B cell (primary cell): ENCODE results near the gene TLE3. TPM values are rescaled to one million over a fixed set of nuclear protein-coding genes. Genes with fewer than 3 reads are reported as not detected.
A peak's percentile ranks its signal among the peaks of the same experiment; 100 is the strongest.

Experiments
- ATAC-seq: fragments of 200-7000 bp; cut with Tn5 transposase; one replicate; pipeline ENCODE4 v1.10.0; 2021; ENCODE audit warnings: low read depth, mild to moderate bottlenecking, moderate number of reproducible peaks, moderate library complexity
- CTCF ChIA-PET: fragments of 350-600 bp; sonication (Branson Sonifier 250); formaldehyde crosslinking; loops from one replicate; lab custom pipeline; 2021; ENCODE audit warnings: antibody characterized with exemption, inconsistent platforms; lab: Charles Lee
- POLR2A ChIA-PET: fragments of 350-600 bp; sonication (Branson Sonifier 250); formaldehyde crosslinking; loops from one replicate; lab custom pipeline; 2021; ENCODE audit warnings: antibody characterized with exemption; lab: Charles Lee
- DNase-seq: peaks from one replicate; pipeline ENCODE4 v3.0.0; 2013
- H2AFZ ChIP-seq: 2 replicates; pipeline ENCODE4 v1.6.1; 2012; ENCODE audit warnings: mild to moderate bottlenecking, low read depth, low read length; ENCODE audit not compliant: insufficient read depth, poor library complexity, severe bottlenecking
- H3K27ac ChIP-seq, 2 donors: 1 replicate in 1 of 2; 2 replicates in 1 of 2; pipeline ENCODE4 v1.5.1; 2012 to 2013; ENCODE audit warnings: low read length in 2 of 2, mild to moderate bottlenecking in 2 of 2, moderate library complexity in 1 of 2
- H3K27me3 ChIP-seq, 4 experiments: fragments of 200-600 bp in 1 of 4; sonication (generic) in 1 of 4; replicated peaks in 1 of 4; 1 replicate in 2 of 4; 2 replicates in 2 of 4; pipeline versions ENCODE4 v1.6.1 to v1.7.0; 2013 to 2016; ENCODE audit warnings: low read length in 3 of 4, mild to moderate bottlenecking in 2 of 4, mixed read lengths in 1 of 4, moderate library complexity in 1 of 4; ENCODE audit not compliant: insufficient read depth in 4 of 4, control insufficient read depth in 3 of 4; ENCODE audit errors: control extremely low read depth in 1 of 4
- H3K36me3 ChIP-seq, 2 experiments: replicated peaks in 1 of 2; 1 replicate in 1 of 2; 2 replicates in 1 of 2; pipeline versions ENCODE4 v1.6.1 to v1.7.1; 2013; ENCODE audit warnings: low read length in 1 of 2; ENCODE audit not compliant: insufficient read depth in 2 of 2, control insufficient read depth in 1 of 2; ENCODE audit errors: control extremely low read depth in 1 of 2, extremely low read depth in 1 of 2
- H3K4me1 ChIP-seq, 2 donors: fragments of 200-600 bp in 1 of 2; sonication (generic) in 1 of 2; 1 replicate in 1 of 2; 2 replicates in 1 of 2; pipeline versions ENCODE4 v1.5.1 to v1.6.1; 2013 to 2017; ENCODE audit warnings: low read length in 2 of 2; ENCODE audit not compliant: control insufficient read depth in 2 of 2, insufficient read depth in 2 of 2
- H3K4me2 ChIP-seq: replicated peaks from 2 replicates; pipeline ENCODE3; 2012; ENCODE audit warnings: mild to moderate bottlenecking, low read depth, low read length; ENCODE audit not compliant: poor library complexity, severe bottlenecking
- H3K4me3 ChIP-seq, 5 experiments: fragments of 200-600 bp in 1 of 5; sonication (generic) in 1 of 5; 1 replicate in 3 of 5; 2 replicates in 2 of 5; pipeline versions ENCODE4 v1.5.1 to v1.7.0; 2011 to 2016; ENCODE audit warnings: low read length in 4 of 5, mild to moderate bottlenecking in 4 of 5, low read depth in 2 of 5, control low read depth in 1 of 5, moderate library complexity in 1 of 5; ENCODE audit not compliant: insufficient read depth in 1 of 5; ENCODE audit errors: control extremely low read depth in 1 of 5, extremely low read depth in 1 of 5
- H3K79me2 ChIP-seq: fragments of 200-600 bp; sonication (generic); one replicate; pipeline ENCODE4 v1.6.0; 2016; ENCODE audit warnings: low read length; ENCODE audit not compliant: control insufficient read depth, insufficient read depth
- H3K9ac ChIP-seq: fragments of 200-600 bp; sonication (generic); 2 replicates; pipeline ENCODE4 v1.6.1; 2017; ENCODE audit warnings: mild to moderate bottlenecking, low read length, moderate library complexity
- H3K9me3 ChIP-seq, 3 donors: one replicate each; pipeline versions ENCODE4 v1.6.1 to v1.7.1; 2013; ENCODE audit warnings: low read length in 2 of 3; ENCODE audit not compliant: control insufficient read depth in 2 of 3, insufficient read depth in 1 of 3; ENCODE audit errors: control extremely low read depth in 1 of 3
- H4K20me1 ChIP-seq: 2 replicates; pipeline ENCODE4 v1.6.0; 2012; ENCODE audit warnings: mild to moderate bottlenecking, low read length; ENCODE audit not compliant: insufficient read depth, control insufficient read depth, poor library complexity, severe bottlenecking
- H3K27ac Mint-ChIP-seq: one replicate; pipeline ENCODE4 v1.8.0; 2021; ENCODE audit warnings: mixed read lengths
- H3K27me3 Mint-ChIP-seq: one replicate; pipeline ENCODE4 v1.8.0; 2021; ENCODE audit warnings: mixed read lengths
- H3K4me1 Mint-ChIP-seq: one replicate; pipeline ENCODE4 v1.8.0; 2021; ENCODE audit warnings: mixed read lengths
- H3K4me3 Mint-ChIP-seq: one replicate; pipeline ENCODE4 v1.8.0; 2021; ENCODE audit warnings: mixed read lengths
- H3K9me3 Mint-ChIP-seq: one replicate; pipeline ENCODE4 v1.8.0; 2022; ENCODE audit warnings: mixed read lengths; ENCODE audit not compliant: insufficient read depth
- CTCF ChIP-seq: fragments of 200-600 bp; IDR thresholded peaks from one replicate; pipeline ENCODE4 v1.8.0; 2022; ENCODE audit warnings: antibody characterized with exemption, mild to moderate bottlenecking
- EZH2 ChIP-seq: IDR thresholded peaks from 2 replicates; pipeline ENCODE4 v1.6.1; 2012; ENCODE audit warnings: borderline replicate concordance, low read depth, mild to moderate bottlenecking, moderate library complexity, low read length; ENCODE audit not compliant: insufficient read depth, poor library complexity, severe bottlenecking
- WGBS: methylation state at CpG from one replicate; pipeline ENCODE4 v1.1.5; 2013; ENCODE audit warnings: missing lambda C conversion rate; ENCODE audit not compliant: insufficient coverage; 5-methylcytosine and 5-hydroxymethylcytosine counted together
- intact Hi-C: fragments of 100-400 bp; cut with micrococcal nuclease; formaldehyde crosslinking; loops from one replicate; pipeline ENCODE4 v1.10.0; 2022
- polyA plus RNA-seq: library from polyadenylated mRNA; depleted of rRNA; stranded (reverse); fragments of >200 nt; gene quantifications from 2 replicates; pipeline ENCODE4 v1.2.3, GENCODE V29; 2012
- total RNA-seq, 2 donors: library from RNA; stranded (reverse); fragments of 120-200 nt in 1 of 2; gene quantifications; 1 replicate in 1 of 2; 2 replicates in 1 of 2; pipeline versions ENCODE4 v1.2.3 to v1.2.4, GENCODE V29; 2013 to 2022

The TLE3 gene
- total and polyA plus RNA-seq, 2 donors (not counting 1 experiment from before 2014, with no cell fraction given) = 187 to 278 TPM

- Histone ChIP-seq H3K4me2 (no peak overlapping the region), H3K4me3 (no peak overlapping the region), H2AFZ (no peak overlapping the region), H3K79me2 (peaks cover 97% of the 10 kb centered on the region), H3K36me3 (peaks cover 0 to 93% of the 10 kb centered on the region in 2 experiments), H4K20me1 (peaks cover 100% of the 10 kb centered on the region), H3K9ac (peak overlapping the region; percentile 7), H3K27me3 (no peaks in the 10 kb centered on the region), H3K4me1 (peaks cover 40 to 48% of the 10 kb centered on the region in 2 donors), H3K9me3 (no peaks in the 10 kb centered on the region), H3K27ac (peak overlapping the region in 1 of 2 donors; percentile 14)
- ATAC-seq (no peak), DNase-seq (no peak)
- Mint-ChIP-seq H3K4me3 (no peak overlapping the region), H3K27ac (no peak overlapping the region), H3K9me3 (no peaks in the 10 kb centered on the region), H3K27me3 (no peaks in the 10 kb centered on the region), H3K4me1 (peaks cover 57% of the 10 kb centered on the region)
- WGBS = no CpG with 5 or more reads among the region's 1 CpG
- POLR2A ChIA-PET = no interaction called here
- no peak for TF ChIP-seq CTCF
- no peak for TF ChIP-seq EZH2
- intact Hi-C loops = no loop called here
- CTCF ChIA-PET = interaction anchor here (0.9 kb wide), 1 partner anchor 403 kb away, joined by 3 read pairs; no protein-coding TSS in a partner anchor
Observed at GRCh38 chr15:70083418-70083817, 14.3 kb downstream of the TLE3 start.

- Histone ChIP-seq H3K27ac (no peak overlapping the region), H3K36me3 (peaks cover 0 to 96% of the 10 kb centered on the region in 2 experiments), H3K4me3 (no peak overlapping the region), H3K79me2 (peaks cover 99% of the 10 kb centered on the region), H3K4me1 (peaks cover 36 to 43% of the 10 kb centered on the region in 2 donors), H4K20me1 (peaks cover 100% of the 10 kb centered on the region), H3K9ac (no peak overlapping the region), H2AFZ (no peak overlapping the region), H3K9me3 (no peaks in the 10 kb centered on the region), H3K27me3 (no peaks in the 10 kb centered on the region), H3K4me2 (no peak overlapping the region)
- no peaks in the 10 kb centered on the region for H3K27me3 Mint-ChIP-seq
- TF ChIP-seq CTCF (no peak), EZH2 (no peak)
- H3K4me3 Mint-ChIP-seq = no peak overlapping the region
- H3K27ac Mint-ChIP-seq = no peak overlapping the region
- 96% methylated on average over 4 of the region's 12 CpGs for WGBS
- no peak for ATAC-seq
- H3K4me1 Mint-ChIP-seq = peaks cover 56% of the 10 kb centered on the region
- intact Hi-C loops = no loop called here
- no peak for DNase-seq
- POLR2A ChIA-PET = interaction anchor here (0.5 kb wide), 1 partner anchor 16 kb away, joined by 3 read pairs; no protein-coding TSS in a partner anchor
- CTCF ChIA-PET = interaction anchor here (2.8 kb wide), 1 partner anchor 12 kb away, joined by 8 read pairs; no protein-coding TSS in a partner anchor
- no peaks in the 10 kb centered on the region for H3K9me3 Mint-ChIP-seq
Observed at GRCh38 chr15:70082281-70082900, 15.3 kb downstream of the TLE3 start.
